Measurements from ENCODE around the gene ZNF791.

DNA sequence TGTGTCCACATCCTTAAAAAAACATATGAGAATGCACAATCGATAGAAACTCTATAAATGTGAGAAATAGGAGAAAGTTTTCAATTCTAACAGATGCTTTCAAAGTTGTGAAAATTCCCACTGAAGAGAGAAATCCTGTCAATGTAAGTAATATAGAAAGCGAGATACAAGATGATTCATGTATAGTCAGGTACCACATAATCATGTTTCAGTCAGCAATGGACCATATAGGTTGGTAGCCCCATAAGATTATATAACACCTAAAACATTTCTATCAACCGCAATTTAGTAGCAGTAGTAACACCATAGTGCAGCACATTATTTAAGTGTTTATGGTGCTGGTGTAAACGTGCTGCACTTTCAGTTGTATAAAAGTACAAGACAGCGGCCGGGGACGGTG, 18.5 kb downstream of the ZNF791 start:
- TF ChIP-seq CTCF (IDR thresholded peaks at IDR 0.05 in 8 of 11, conservative IDR thresholded peaks at IDR 0.05 in 3 of 11): no peak
- no peak for TF ChIP-seq POLR2AphosphoS5 (IDR thresholded peaks at IDR 0.05)
- no peak for TF ChIP-seq POLR2A (IDR thresholded peaks at IDR 0.05)
